ENCODE results near the gene EGF.

EGF gene

GRCh38 chr4:110042545-110043517 is 130.1 kb downstream of the EGF start:
- DNase-seq: no peak

- DNase-seq: no peak
Measured at GRCh38 chr4:110046588-110047049, 133.9 kb downstream of the EGF start.

- no peak for DNase-seq
Measured at GRCh38 chr4:110049951-110050925, 137.6 kb downstream of the EGF start.

- no peak for DNase-seq
Measured at GRCh38 chr4:110055158-110055768, 142.6 kb downstream of the EGF start.

GRCh38 chr4:110058677-110059076 is 146.0 kb downstream of the EGF start:
- DNase-seq: no peak

- DNase-seq: no peak
Measured at GRCh38 chr4:110059556-110060191, 147.0 kb downstream of the EGF start.

- no peak for DNase-seq
Measured at GRCh38 chr4:110061076-110061475, 148.4 kb downstream of the EGF start.
